ENCODE measurements around the gene CARS1. TPM values are rescaled to one million over a fixed set of nuclear protein-coding genes. Genes with fewer than 3 reads are reported as not detected.

CARS1 gene
- total RNA-seq, 1 experiment from 2014 or later = 120 TPM

DNA sequence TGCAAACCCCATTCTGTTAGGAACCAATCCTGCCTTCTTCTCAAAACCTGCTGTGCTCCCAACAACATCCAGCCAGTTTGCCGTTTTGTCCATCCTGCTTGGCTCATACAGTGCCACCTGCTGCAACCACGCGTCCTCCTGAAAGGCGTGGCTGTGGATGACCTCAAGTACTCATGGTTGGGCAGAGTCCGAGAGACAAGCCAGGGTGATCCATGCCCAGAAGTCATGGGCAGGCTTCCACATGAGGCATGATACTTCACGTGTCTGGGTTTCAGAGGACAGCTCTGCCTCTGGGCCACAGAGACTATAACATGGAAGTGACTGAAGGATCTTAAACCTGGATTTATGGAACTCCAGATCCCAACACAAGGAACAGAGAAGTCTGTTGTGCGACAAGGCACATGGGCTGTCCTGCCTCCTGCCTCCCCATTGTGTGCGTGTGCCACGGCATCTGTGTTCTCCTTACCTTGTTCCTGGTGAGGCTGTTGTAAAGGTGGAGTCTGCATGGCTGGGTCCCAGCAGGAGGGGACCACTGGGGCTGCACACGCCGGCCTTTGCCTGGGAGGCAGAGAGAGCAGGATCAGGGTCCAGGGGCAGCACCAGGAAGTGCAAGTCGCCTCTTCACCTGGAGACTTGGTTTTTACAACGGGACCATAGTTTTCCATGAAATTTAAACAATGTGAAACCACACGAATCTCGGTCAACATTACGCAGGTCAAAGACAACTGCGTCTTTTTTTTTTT lies 15.4 kb downstream of the CARS1 start:
- POLR2A ChIA-PET = no interaction called here

GRCh38 chr11:3040881-3041280 lies 16.3 kb downstream of the CARS1 start:
- in situ Hi-C loops (cut with HindIII; ENCODE audit: low pct_unique_long_range_greater_than_20kb, low sequenced_read_pairs) = no loop called here
- POLR2A ChIA-PET = no interaction called here
- DNase-seq (ENCODE audit: low read depth, low spot score) (no peak), ATAC-seq (no peak)
- Histone ChIP-seq H3K27me3 (ENCODE audit: control insufficient read depth, insufficient read depth, low read length) (no peaks in the 10 kb centered on the region), H3K27ac (ENCODE audit: low read length) (no peak overlapping the region), H3K4me3 (ENCODE audit: low read depth in 2 of 2, low read length in 2 of 2) (no peak overlapping the region), H3K4me1 (ENCODE audit: control insufficient read depth, insufficient read depth, low read length) (peaks cover 16% of the 10 kb centered on the region), H3K9me3 (ENCODE audit: control insufficient read depth, insufficient read depth, low read depth, low read length) (no peaks in the 10 kb centered on the region), H3K36me3 (ENCODE audit: control insufficient read depth, insufficient read depth, low read length) (peaks cover 45% of the 10 kb centered on the region)
- TF ChIP-seq TCF7L2 (IDR thresholded peaks at IDR 0.05; ENCODE audit: low read depth, low read length) = no peak
- TF ChIP-seq SIN3A (IDR thresholded peaks at IDR 0.05; ENCODE audit: borderline replicate concordance, insufficient read depth, low read depth, low read length) = no peak
- no peak for TF ChIP-seq POLR2AphosphoS5 (IDR thresholded peaks at IDR 0.05; ENCODE audit: low read depth, low read length)
- no peak for TF ChIP-seq CTCF (IDR thresholded peaks at IDR 0.05)
- TF ChIP-seq REST (IDR thresholded peaks at IDR 0.05; ENCODE audit: insufficient read depth in 1 of 2, low read depth in 2 of 2, low read length in 1 of 2) = no peak
- intact Hi-C loops (cut with micrococcal nuclease; ENCODE audit: unreplicated experiment) = no loop called here
- CTCF ChIA-PET = no interaction called here
- no TSS peak for BruUV-seq (replicated peaks)

More for the DNA sequence above, 15.4 kb downstream of the CARS1 start:
- in situ Hi-C loops (cut with HindIII; ENCODE audit: low pct_unique_long_range_greater_than_20kb, low sequenced_read_pairs) = no loop called here
- DNase-seq (ENCODE audit: low read depth, low spot score) (no peak), ATAC-seq (no peak)
- intact Hi-C loops (cut with micrococcal nuclease; ENCODE audit: unreplicated experiment) = no loop called here
- peaks cover 16% of the 10 kb centered on the region for H3K4me1 ChIP-seq (ENCODE audit: control insufficient read depth, insufficient read depth, low read length)
- no peaks in the 10 kb centered on the region for H3K27me3 ChIP-seq (ENCODE audit: control insufficient read depth, insufficient read depth, low read length)
- no peak overlapping the region for H3K27ac ChIP-seq (ENCODE audit: low read length)
- H3K36me3 ChIP-seq (ENCODE audit: control insufficient read depth, insufficient read depth, low read length) = peaks cover 40% of the 10 kb centered on the region
- no peak overlapping the region for H3K4me3 ChIP-seq (ENCODE audit: low read depth in 2 of 2, low read length in 2 of 2)
- H3K9me3 ChIP-seq (ENCODE audit: control insufficient read depth, insufficient read depth, low read depth, low read length) = no peaks in the 10 kb centered on the region
- no TSS peak for BruUV-seq (replicated peaks)
- TF ChIP-seq SIN3A (IDR thresholded peaks at IDR 0.05; ENCODE audit: borderline replicate concordance, insufficient read depth, low read depth, low read length) (no peak), REST (IDR thresholded peaks at IDR 0.05; ENCODE audit: insufficient read depth in 1 of 2, low read depth in 2 of 2, low read length in 1 of 2) (0 out of 4 replicates have a peak, but pooled peaks of 1 of the 2 experiments have one; percentile 18)
- CTCF ChIA-PET = no interaction called here
